ENCODE data around the gene RABGAP1L. TPM values are rescaled to one million over a fixed set of nuclear protein-coding genes. Genes with fewer than 3 reads are reported as not detected.

RABGAP1L gene
- total RNA-seq, 1 donor, result 29.8 TPM

GRCh38 chr1:174726167-174726879, 567.0 kb downstream of the RABGAP1L start:
- DNase-seq (ENCODE audit: low read depth), result peak; percentile 39

DNA sequence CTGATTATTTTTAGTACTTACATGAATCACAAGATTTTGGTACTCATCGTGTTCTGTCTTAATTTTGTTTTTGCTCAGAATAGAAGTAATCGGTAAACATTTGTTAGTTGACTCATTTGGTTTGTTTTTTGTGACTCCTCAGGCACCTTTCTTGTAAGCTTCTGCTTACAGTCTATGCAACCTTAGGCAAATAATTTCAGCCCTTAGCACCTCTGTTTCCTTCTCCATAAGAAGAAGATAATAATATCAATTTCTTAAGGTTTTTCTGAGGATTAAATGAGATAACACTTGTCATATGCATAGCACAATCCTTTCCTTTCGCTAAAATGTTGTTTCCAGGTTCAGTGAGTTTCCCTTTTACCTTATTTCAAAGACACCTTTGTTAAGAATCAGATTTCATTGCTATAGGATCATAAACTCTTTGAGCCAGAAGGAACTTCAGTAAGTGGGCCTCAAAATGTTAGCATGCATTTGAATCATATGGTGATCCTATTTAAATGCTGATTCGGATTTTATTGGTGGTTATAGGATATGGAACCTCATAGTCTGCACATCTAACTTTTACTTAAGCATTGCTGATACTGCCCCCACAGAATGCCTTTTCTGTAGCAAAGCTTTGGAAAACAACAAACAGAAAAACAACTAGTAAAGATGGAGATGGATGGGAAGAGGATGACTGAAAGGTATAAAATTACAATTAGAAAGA, 567.7 kb downstream of the RABGAP1L start:
- no peak for DNase-seq (ENCODE audit: low read depth)
- TF ChIP-seq, protein P1, sequence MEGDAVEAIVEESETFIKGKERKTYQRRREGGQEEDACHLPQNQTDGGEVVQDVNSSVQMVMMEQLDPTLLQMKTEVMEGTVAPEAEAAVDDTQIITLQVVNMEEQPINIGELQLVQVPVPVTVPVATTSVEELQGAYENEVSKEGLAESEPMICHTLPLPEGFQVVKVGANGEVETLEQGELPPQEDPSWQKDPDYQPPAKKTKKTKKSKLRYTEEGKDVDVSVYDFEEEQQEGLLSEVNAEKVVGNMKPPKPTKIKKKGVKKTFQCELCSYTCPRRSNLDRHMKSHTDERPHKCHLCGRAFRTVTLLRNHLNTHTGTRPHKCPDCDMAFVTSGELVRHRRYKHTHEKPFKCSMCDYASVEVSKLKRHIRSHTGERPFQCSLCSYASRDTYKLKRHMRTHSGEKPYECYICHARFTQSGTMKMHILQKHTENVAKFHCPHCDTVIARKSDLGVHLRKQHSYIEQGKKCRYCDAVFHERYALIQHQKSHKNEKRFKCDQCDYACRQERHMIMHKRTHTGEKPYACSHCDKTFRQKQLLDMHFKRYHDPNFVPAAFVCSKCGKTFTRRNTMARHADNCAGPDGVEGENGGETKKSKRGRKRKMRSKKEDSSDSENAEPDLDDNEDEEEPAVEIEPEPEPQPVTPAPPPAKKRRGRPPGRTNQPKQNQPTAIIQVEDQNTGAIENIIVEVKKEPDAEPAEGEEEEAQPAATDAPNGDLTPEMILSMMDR (IDR thresholded peaks at IDR 0.05; ENCODE audit: insufficient read depth, low read depth, low read length), result no peak
- H3K4me3 ChIP-seq (ENCODE audit: low read depth, low read length), result no peak overlapping the region

More at GRCh38 chr1:174726167-174726879, 567.0 kb downstream of the RABGAP1L start:
- no peak overlapping the region for H3K4me3 ChIP-seq (ENCODE audit: low read depth, low read length)
- TF ChIP-seq, protein P1 (IDR thresholded peaks at IDR 0.05; ENCODE audit: insufficient read depth, low read depth, low read length), result peak; percentile 47

DNA sequence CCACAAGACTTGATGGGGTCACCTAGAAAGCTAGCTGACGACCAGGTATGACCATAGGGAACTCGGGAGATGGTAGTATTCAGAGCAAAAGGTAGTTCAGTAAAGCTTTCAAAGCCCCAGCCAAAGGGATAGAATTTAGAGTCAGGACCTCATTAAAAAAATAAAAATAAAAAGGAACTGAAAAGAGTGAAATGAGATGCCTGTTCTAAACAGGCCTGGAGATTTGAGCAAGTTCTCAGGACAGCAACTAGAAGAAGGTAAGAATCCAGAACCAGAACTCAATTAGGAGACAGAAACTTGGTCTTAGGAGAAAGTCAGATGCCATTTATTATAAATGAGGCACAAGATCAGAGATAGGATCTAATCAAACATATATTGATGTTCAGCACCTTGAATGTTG, 575.0 kb downstream of the RABGAP1L start:
- no peak overlapping the region for H3K4me3 ChIP-seq (ENCODE audit: low read depth, low read length)
- TF ChIP-seq, protein P1 (IDR thresholded peaks at IDR 0.05; ENCODE audit: insufficient read depth, low read depth, low read length), result no peak
- DNase-seq (ENCODE audit: low read depth), result no peak

DNA sequence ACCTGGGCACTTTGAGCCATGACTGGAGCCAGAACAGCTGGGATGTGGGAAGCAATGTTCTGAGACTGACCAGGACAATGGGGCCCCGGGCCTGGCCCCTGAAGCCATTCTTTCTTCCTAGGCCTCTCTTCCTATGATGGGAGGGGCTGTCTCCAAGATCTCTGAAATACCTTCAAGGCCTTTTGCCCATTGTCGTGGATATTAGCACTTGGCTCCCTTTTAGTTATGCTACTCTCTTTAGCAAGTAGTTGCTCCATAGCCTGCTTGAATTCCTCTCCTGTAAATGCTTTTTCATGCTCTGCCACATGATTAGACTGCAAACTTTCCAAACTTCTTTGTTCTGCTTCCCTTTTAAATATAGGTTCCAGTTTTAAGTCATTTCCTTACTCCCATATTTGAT, 577.5 kb downstream of the RABGAP1L start:
- TF ChIP-seq, protein P1 (IDR thresholded peaks at IDR 0.05; ENCODE audit: insufficient read depth, low read depth, low read length), result no peak
- no peak for DNase-seq (ENCODE audit: low read depth)
- no peak overlapping the region for H3K4me3 ChIP-seq (ENCODE audit: low read depth, low read length)

- no peak overlapping the region for H3K4me3 ChIP-seq (ENCODE audit: low read depth, low read length)
- DNase-seq (ENCODE audit: low read depth), result peak; percentile 36
- TF ChIP-seq, protein P1 (IDR thresholded peaks at IDR 0.05; ENCODE audit: insufficient read depth, low read depth, low read length), result no peak
These were observed 581.1 kb downstream of the RABGAP1L start for GRCh38 chr1:174740249-174740968.

DNA sequence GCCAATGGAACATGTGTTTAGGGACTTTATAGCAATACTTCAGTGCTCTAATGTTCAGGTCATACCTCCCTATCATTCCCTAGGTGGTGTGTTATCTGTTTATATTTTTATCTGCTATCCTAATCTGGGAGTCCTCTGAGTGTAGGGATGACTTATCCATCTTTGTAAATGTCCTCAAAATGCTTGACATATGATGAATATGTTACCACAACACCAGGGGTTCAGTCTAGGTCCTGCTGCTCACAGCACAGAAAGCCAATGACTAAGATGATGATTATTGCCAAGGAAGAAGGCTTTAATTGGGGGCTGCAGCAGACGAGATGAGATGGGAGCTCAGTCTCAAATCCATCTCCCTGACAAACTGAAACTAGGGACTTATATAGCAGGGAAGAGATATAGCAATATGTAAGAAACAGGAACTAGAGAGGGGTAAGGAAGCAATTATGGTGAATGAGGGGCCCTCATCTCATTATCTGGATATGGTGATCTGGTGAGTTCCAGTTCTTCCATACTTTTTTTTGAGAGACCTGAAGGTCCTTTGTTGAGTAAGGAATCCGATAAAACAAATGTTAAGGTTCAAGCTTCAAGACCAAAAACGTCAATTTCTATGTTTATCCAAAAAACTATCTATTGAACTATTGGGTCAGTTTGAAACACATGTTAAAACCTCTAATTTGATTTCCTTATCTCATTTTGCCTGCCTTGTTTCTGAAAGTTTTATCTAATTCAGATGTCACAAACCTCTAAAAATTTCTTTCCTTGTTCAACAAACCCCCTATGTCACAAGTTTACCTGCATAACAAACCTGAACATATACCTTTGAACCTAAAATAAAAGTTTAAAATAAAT, 583.7 kb downstream of the RABGAP1L start:
- TF ChIP-seq, protein P1 (IDR thresholded peaks at IDR 0.05; ENCODE audit: insufficient read depth, low read depth, low read length), result no peak
- DNase-seq (ENCODE audit: low read depth), result no peak
- no peak overlapping the region for H3K4me3 ChIP-seq (ENCODE audit: low read depth, low read length)
